SK-N-SH (cell line): ENCODE measurements around the gene TXNDC16. TPM values are rescaled to one million over a fixed set of nuclear protein-coding genes. Genes with fewer than 3 reads are reported as not detected.

ENCODE experiments used
- CTCF ChIA-PET: fragments of 300-600, 350-600 bp; formaldehyde crosslinking; extraction: SDS; loops from one replicate; lab custom pipeline; 2021; lab: Yijun Ruan, JAX
- POLR2A ChIA-PET: fragments of 350-600 bp; sonication (Branson Sonifier 250); formaldehyde crosslinking; extraction: SDS; loops from one replicate; lab custom pipeline; 2020; ENCODE audit warnings: antibody characterized with exemption, inconsistent platforms; lab: Yijun Ruan, JAX
- DNase-seq: peaks from one replicate; pipeline ENCODE4 v3.0.0; 2012
- H2AFZ ChIP-seq: fragments of 200-600 bp; sonication (generic); 2 replicates; pipeline ENCODE4 v1.8.1; 2016; ENCODE audit warnings: antibody characterized with exemption, mild to moderate bottlenecking, low read depth
- H3F3A ChIP-seq: fragments of 200-600 bp; sonication (generic); replicated peaks from 2 replicates; pipeline ENCODE3; 2016; ENCODE audit warnings: antibody characterized with exemption, mild to moderate bottlenecking; ENCODE audit not compliant: insufficient read depth
- H3K27ac ChIP-seq, 2 experiments: fragments of 200-500 bp in 1 of 2; fragments of 200-600 bp in 1 of 2; sonication (Bioruptor generic) in 1 of 2; sonication (generic), shearing (Covaris generic) in 1 of 2; 2 replicates each; pipeline versions ENCODE4 v1.5.1 to v1.6.1; 2014 to 2016; ENCODE audit warnings: low read depth in 2 of 2, inconsistent platforms in 1 of 2, low read length in 1 of 2, mild to moderate bottlenecking in 1 of 2, mixed read lengths in 1 of 2
- H3K27me3 ChIP-seq: fragments of 200-600 bp; sonication (generic), shearing (Covaris generic); 2 replicates; pipeline ENCODE4 v1.6.1; 2016; ENCODE audit warnings: mixed run types; ENCODE audit not compliant: insufficient read depth
- H3K36me3 ChIP-seq, 2 experiments: fragments of 200-500 bp in 1 of 2; fragments of 200-600 bp in 1 of 2; sonication (Bioruptor generic) in 1 of 2; sonication (generic) in 1 of 2; replicated peaks in 1 of 2; 2 replicates each; pipeline versions ENCODE3 to v1.5.1; 2014 to 2016; ENCODE audit warnings: low read length in 1 of 2, mild to moderate bottlenecking in 1 of 2; ENCODE audit not compliant: insufficient read depth in 2 of 2, control insufficient read depth in 1 of 2
- H3K4me1 ChIP-seq, 2 experiments: fragments of 200-500 bp in 1 of 2; fragments of 200-600 bp in 1 of 2; sonication (Bioruptor generic) in 1 of 2; sonication (generic), shearing (Covaris generic) in 1 of 2; 2 replicates each; pipeline versions ENCODE4 v1.5.1 to v1.6.1; 2014 to 2016; ENCODE audit warnings: low read depth in 1 of 2, low read length in 1 of 2, mixed run types in 1 of 2; ENCODE audit not compliant: insufficient read depth in 2 of 2, control insufficient read depth in 1 of 2
- H3K4me2 ChIP-seq: fragments of 200-600 bp; sonication (generic), shearing (Covaris generic); 2 replicates; pipeline ENCODE4 v1.6.1; 2017; ENCODE audit warnings: mixed run types
- H3K4me3 ChIP-seq, 2 experiments: fragments of 200-500 bp in 1 of 2; fragments of 200-600 bp in 1 of 2; sonication (Bioruptor generic) in 1 of 2; sonication (generic), shearing (Covaris generic) in 1 of 2; 2 replicates each; pipeline versions ENCODE4 v1.5.1 to v1.8.1; 2014 to 2016; ENCODE audit warnings: low read depth in 2 of 2, inconsistent platforms in 1 of 2, low read length in 1 of 2, mild to moderate bottlenecking in 1 of 2, mixed read lengths in 1 of 2, moderate library complexity in 1 of 2
- H3K79me2 ChIP-seq: fragments of 200-600 bp; sonication (generic); 2 replicates; pipeline ENCODE4 v1.8.1; 2017; ENCODE audit warnings: mild to moderate bottlenecking; ENCODE audit not compliant: insufficient read depth
- H3K9ac ChIP-seq: fragments of 200-600 bp; sonication (generic); 2 replicates; pipeline ENCODE4 v1.6.1; 2017; ENCODE audit warnings: mixed run types
- H3K9me2 ChIP-seq: fragments of 200-600 bp; sonication (generic); 2 replicates; pipeline ENCODE4 v1.6.1; 2017; ENCODE audit warnings: mixed run types
- H3K9me3 ChIP-seq: fragments of 200-600 bp; sonication (generic); 2 replicates; pipeline ENCODE4 v1.6.1; 2017; ENCODE audit warnings: mixed run types, mild to moderate bottlenecking, moderate library complexity
- H4K20me1 ChIP-seq: fragments of 200-600 bp; sonication (generic); 2 replicates; pipeline ENCODE4 v1.6.1; 2017; ENCODE audit warnings: mild to moderate bottlenecking, mixed run types; ENCODE audit not compliant: insufficient read depth
- CHD2 ChIP-seq: fragments of 150-350 bp; IDR thresholded peaks from 2 replicates; pipeline ENCODE4 v1.6.1; 2018; ENCODE audit warnings: low read length; ENCODE audit not compliant: partially characterized antibody
- EZH2phosphoT487 ChIP-seq: fragments of 200-600 bp; sonication (generic); IDR thresholded peaks from 2 replicates; pipeline ENCODE4 v1.6.1; 2017; ENCODE audit warnings: low read depth, mixed run types, mild to moderate bottlenecking, antibody characterized with exemption, moderate library complexity, borderline replicate concordance
- JUND ChIP-seq: IDR thresholded peaks from 2 replicates; pipeline ENCODE4 v1.4.0; 2012
- MEF2A ChIP-seq: IDR thresholded peaks from 2 replicates; pipeline ENCODE4 v1.4.0; 2012; ENCODE audit warnings: low read depth, borderline replicate concordance
- POLR2AphosphoS5 ChIP-seq: IDR thresholded peaks from 2 replicates; pipeline ENCODE4 v1.6.1; 2012; ENCODE audit warnings: low read depth, low read length
- RAD21 ChIP-seq: IDR thresholded peaks from 2 replicates; pipeline ENCODE4 v1.6.1; 2012; ENCODE audit warnings: mild to moderate bottlenecking, low read length
- RFX5 ChIP-seq: IDR thresholded peaks from 2 replicates; pipeline ENCODE4 v1.6.1; 2012; ENCODE audit warnings: mild to moderate bottlenecking, improper control_type of control experiment, low read length
- SIN3A ChIP-seq: IDR thresholded peaks from 2 replicates; pipeline ENCODE4 v1.6.1; 2012; ENCODE audit warnings: low read depth, mild to moderate bottlenecking, low read length, moderate library complexity, borderline replicate concordance
- TCF12 ChIP-seq: IDR thresholded peaks from 2 replicates; pipeline ENCODE4 v1.4.0; 2012
- WGBS: methylation state at CpG from one replicate; pipeline ENCODE4 v1.1.6; 2017; ENCODE audit warnings: low lambda C conversion rate; 5-methylcytosine and 5-hydroxymethylcytosine counted together
- polyA plus RNA-seq, 3 experiments: library from polyadenylated mRNA; depleted of rRNA; stranded (reverse); fragments of >200 nt; gene quantifications; 2 replicates each; pipeline ENCODE4 v1.2.3, GENCODE V29; 2012
- TF ChIP-seq, protein P1 (sequence below): IDR thresholded peaks from 2 replicates; pipeline ENCODE4 v1.4.0; 2012; ENCODE audit warnings: low read depth, borderline replicate concordance
- TF ChIP-seq, protein P2 (sequence below): IDR thresholded peaks from 2 replicates; pipeline ENCODE4 v1.6.1; 2012; ENCODE audit warnings: mild to moderate bottlenecking, low read depth, low read length, moderate library complexity

Gene TXNDC16
- polyA plus RNA-seq, 1 of the 3 experiments (the other 2 are of a cell fraction) = 0.95 TPM

DNA sequence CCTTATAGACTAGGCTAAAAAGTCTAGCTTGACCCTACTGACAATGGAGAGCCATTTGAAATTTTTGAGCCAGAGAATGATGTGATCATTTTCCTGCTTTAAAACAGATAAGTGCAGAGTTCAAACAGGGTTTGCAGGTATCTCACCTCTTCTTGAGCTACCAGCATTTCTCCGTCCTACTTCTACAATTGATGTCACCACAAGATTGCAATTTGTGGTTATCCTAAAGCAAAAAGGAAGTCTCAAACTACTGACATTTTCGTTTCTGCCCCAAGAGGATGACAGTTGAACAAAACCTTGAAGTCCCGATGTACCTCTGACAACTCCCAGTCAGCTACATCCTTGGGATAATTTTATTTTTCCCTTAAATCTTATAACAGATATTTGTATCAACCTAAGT, 151.5 kb downstream of the TXNDC16 start:
- no peak overlapping the region for H3K27ac ChIP-seq
- no peak overlapping the region for H2AFZ ChIP-seq
- ChIA-PET CTCF (interaction anchor here (0.9 kb wide), 1 partner anchor 82 kb away, joined by 4 read pairs; no protein-coding TSS in a partner anchor), POLR2A (no interaction called here)
- H3K4me2 ChIP-seq = no peak overlapping the region
- 70% methylated on average over 3 of the region's 3 CpGs for WGBS
- H3K27me3 ChIP-seq = no peaks in the 10 kb centered on the region
- peaks cover 0 to 2% of the 10 kb centered on the region in 2 experiments; a peak in 2 of 4 replicates for H3K4me1 ChIP-seq
- no peaks in the 10 kb centered on the region for H3K9me3 ChIP-seq
- no peak overlapping the region for H3K9ac ChIP-seq
- no peaks in the 10 kb centered on the region for H3K36me3 ChIP-seq
- H3K9me2 ChIP-seq = no peaks in the 10 kb centered on the region
- H3K4me3 ChIP-seq = no peak overlapping the region
- H3K79me2 ChIP-seq = no peaks in the 10 kb centered on the region
- no peaks in the 10 kb centered on the region for H4K20me1 ChIP-seq
- H3F3A ChIP-seq = no peaks in the 10 kb centered on the region
- no peak for TF ChIP-seq POLR2AphosphoS5
- DNase-seq = no peak

DNA sequence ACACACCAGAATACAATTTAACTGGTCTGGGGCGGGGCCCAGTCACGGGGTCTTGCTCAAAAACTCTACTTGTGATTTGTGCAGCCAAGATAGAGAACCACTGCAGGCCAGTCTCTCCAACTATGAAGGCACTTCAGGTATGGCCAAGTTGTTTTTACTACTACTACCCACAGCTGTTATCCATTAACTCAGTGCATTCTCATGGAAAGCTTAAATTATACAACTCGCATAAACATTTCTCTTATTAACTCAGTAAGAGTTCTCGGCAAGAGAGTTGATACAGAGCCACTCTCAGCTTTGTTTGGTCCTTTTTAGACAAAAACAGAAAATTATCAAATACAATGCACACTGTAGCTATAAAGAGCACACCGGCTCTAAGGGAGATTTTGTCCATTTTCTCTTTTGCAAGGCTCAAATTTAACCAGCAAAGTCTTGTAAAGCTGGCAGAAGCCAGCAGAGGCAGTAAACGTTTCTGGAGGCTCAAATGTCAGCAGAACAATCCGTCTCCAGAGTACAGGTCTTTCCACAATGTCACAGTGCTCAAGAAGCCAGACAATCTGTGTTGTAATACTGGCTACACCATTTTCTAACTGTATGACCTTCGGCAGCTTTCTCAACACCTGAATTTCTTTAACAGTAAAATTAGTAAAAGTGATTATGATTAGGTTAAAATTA, 152.2 kb downstream of the TXNDC16 start:
- Histone ChIP-seq H3K9me3 (no peaks in the 10 kb centered on the region), H3K9me2 (no peaks in the 10 kb centered on the region), H3K27ac (no peak overlapping the region), H3K4me2 (no peak overlapping the region; the same call in 1 of the 2 replicates), H3F3A (no peaks in the 10 kb centered on the region), H2AFZ (no peak overlapping the region), H4K20me1 (no peaks in the 10 kb centered on the region), H3K36me3 (no peaks in the 10 kb centered on the region), H3K27me3 (no peaks in the 10 kb centered on the region), H3K4me1 (peaks cover 0 to 2% of the 10 kb centered on the region in 2 experiments; a peak in 2 of 4 replicates), H3K79me2 (no peaks in the 10 kb centered on the region), H3K9ac (no peak overlapping the region), H3K4me3 (no peak overlapping the region)
- no peak for TF ChIP-seq RFX5
- 0 out of 2 replicates have a peak, but pooled peaks have one; percentile 3 for TF ChIP-seq RAD21
- POLR2A ChIA-PET = no interaction called here
- WGBS = 66% methylated on average over 8 of the region's 8 CpGs
- CTCF ChIA-PET = interaction anchor here (0.9 kb wide), 1 partner anchor 80 kb away, joined by 3 read pairs; no protein-coding TSS in a partner anchor
- DNase-seq = no peak

DNA sequence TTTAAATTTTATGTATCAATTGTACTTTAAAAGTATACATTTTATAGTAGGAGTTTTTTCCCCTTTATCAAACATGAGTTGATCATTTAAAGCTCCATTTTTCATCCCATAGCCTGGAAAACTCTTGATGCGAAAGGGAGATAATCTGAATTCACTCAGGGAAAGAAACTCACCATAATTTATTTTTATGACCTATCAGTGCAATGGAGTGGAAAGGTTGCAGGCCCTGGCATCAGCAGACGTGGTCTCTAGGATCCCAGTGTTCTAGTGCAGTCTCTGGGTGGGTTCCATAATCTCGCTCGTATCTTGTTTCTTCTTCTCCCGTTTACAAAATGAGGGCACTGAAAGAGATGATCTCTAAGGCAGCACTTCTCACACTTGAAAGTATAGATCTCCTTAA, 153.2 kb downstream of the TXNDC16 start:
- no peak overlapping the region for H3K27ac ChIP-seq
- H3K27me3 ChIP-seq = no peaks in the 10 kb centered on the region
- TF ChIP-seq CHD2 = no peak
- TF ChIP-seq MEF2A = no peak
- TF ChIP-seq SIN3A = no peak
- TF ChIP-seq, protein P1, sequence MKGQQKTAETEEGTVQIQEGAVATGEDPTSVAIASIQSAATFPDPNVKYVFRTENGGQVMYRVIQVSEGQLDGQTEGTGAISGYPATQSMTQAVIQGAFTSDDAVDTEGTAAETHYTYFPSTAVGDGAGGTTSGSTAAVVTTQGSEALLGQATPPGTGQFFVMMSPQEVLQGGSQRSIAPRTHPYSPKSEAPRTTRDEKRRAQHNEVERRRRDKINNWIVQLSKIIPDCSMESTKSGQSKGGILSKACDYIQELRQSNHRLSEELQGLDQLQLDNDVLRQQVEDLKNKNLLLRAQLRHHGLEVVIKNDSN = no peak
- TF ChIP-seq, protein P2, sequence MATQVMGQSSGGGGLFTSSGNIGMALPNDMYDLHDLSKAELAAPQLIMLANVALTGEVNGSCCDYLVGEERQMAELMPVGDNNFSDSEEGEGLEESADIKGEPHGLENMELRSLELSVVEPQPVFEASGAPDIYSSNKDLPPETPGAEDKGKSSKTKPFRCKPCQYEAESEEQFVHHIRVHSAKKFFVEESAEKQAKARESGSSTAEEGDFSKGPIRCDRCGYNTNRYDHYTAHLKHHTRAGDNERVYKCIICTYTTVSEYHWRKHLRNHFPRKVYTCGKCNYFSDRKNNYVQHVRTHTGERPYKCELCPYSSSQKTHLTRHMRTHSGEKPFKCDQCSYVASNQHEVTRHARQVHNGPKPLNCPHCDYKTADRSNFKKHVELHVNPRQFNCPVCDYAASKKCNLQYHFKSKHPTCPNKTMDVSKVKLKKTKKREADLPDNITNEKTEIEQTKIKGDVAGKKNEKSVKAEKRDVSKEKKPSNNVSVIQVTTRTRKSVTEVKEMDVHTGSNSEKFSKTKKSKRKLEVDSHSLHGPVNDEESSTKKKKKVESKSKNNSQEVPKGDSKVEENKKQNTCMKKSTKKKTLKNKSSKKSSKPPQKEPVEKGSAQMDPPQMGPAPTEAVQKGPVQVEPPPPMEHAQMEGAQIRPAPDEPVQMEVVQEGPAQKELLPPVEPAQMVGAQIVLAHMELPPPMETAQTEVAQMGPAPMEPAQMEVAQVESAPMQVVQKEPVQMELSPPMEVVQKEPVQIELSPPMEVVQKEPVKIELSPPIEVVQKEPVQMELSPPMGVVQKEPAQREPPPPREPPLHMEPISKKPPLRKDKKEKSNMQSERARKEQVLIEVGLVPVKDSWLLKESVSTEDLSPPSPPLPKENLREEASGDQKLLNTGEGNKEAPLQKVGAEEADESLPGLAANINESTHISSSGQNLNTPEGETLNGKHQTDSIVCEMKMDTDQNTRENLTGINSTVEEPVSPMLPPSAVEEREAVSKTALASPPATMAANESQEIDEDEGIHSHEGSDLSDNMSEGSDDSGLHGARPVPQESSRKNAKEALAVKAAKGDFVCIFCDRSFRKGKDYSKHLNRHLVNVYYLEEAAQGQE = no peak
- TF ChIP-seq TCF12 = no peak
- TF ChIP-seq JUND = no peak
- TF ChIP-seq EZH2phosphoT487 = no peak
- no peak overlapping the region for H3K9ac ChIP-seq
- no peak for DNase-seq
- POLR2A ChIA-PET = no interaction called here
- H3K4me3 ChIP-seq = no peak overlapping the region
- no peaks in the 10 kb centered on the region for H3F3A ChIP-seq
- 74% methylated on average over 5 of the region's 5 CpGs for WGBS
- CTCF ChIA-PET = interaction anchor here (0.8 kb wide), 1 partner anchor 99 kb away, joined by 3 read pairs; no protein-coding TSS in a partner anchor
- H2AFZ ChIP-seq = no peak overlapping the region
- no peaks in the 10 kb centered on the region for H3K9me3 ChIP-seq
- peaks cover 0 to 2% of the 10 kb centered on the region in 2 experiments; a peak in 2 of 4 replicates for H3K4me1 ChIP-seq
- H4K20me1 ChIP-seq = no peaks in the 10 kb centered on the region
- H3K4me2 ChIP-seq = no peak overlapping the region
- no peaks in the 10 kb centered on the region for H3K36me3 ChIP-seq
- H3K9me2 ChIP-seq = no peaks in the 10 kb centered on the region
- no peaks in the 10 kb centered on the region for H3K79me2 ChIP-seq
